IPS-18a (cell line): ENCODE data around the gene KRT84.
"Not testable (repeated sequence)": the region's sequence is repeated elsewhere in the genome, so short reads cannot be mapped to it uniquely, and the experiment has no call there.

Experiments used
- H3K27ac ChIP-seq: one replicate; pipeline ENCODE4 v1.5.1; 2013; ENCODE audit warnings: low read length
- H3K27me3 ChIP-seq: one replicate; pipeline ENCODE4 v1.6.1; 2013; ENCODE audit warnings: mild to moderate bottlenecking, low read length; ENCODE audit not compliant: control insufficient read depth, insufficient read depth
- H3K36me3 ChIP-seq: one replicate; pipeline ENCODE4 v1.6.1; 2013; ENCODE audit warnings: low read depth, low read length; ENCODE audit not compliant: control insufficient read depth
- H3K4me1 ChIP-seq: one replicate; pipeline ENCODE4 v1.6.1; 2013; ENCODE audit warnings: low read depth, low read length; ENCODE audit not compliant: control insufficient read depth
- H3K4me3 ChIP-seq: one replicate; pipeline ENCODE4 v1.5.1; 2013; ENCODE audit warnings: low read length
- H3K9ac ChIP-seq: one replicate; pipeline ENCODE4 v1.6.1; 2013; ENCODE audit warnings: mild to moderate bottlenecking, low read length, moderate library complexity
- H3K9me3 ChIP-seq: one replicate; pipeline ENCODE4 v1.6.1; 2013; ENCODE audit warnings: low read depth, low read length; ENCODE audit not compliant: control insufficient read depth

The KRT84 gene

DNA sequence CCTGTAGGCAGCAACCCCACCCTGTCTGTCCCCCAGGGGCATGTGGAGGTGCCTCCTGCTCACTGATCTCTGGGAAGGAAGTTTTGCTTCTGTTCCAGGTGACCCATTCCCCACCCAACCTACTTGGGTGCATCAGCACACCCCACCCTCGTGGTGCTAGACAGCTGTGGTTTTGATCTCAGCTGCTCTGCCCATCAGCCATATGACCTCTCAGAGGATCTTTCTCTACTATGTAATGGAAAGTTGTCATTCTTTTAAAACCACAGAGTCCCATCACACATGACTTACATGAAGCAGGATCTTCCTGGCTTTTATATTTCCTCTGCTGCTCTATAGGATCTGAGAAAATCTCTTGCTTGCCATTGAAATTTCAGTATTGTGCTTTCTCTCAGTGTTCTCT, 34.2 kb upstream of the KRT84 start:
- Histone ChIP-seq H3K27ac (no peak overlapping the region), H3K9ac (no peak overlapping the region), H3K27me3 (no peaks in the 10 kb centered on the region)

DNA sequence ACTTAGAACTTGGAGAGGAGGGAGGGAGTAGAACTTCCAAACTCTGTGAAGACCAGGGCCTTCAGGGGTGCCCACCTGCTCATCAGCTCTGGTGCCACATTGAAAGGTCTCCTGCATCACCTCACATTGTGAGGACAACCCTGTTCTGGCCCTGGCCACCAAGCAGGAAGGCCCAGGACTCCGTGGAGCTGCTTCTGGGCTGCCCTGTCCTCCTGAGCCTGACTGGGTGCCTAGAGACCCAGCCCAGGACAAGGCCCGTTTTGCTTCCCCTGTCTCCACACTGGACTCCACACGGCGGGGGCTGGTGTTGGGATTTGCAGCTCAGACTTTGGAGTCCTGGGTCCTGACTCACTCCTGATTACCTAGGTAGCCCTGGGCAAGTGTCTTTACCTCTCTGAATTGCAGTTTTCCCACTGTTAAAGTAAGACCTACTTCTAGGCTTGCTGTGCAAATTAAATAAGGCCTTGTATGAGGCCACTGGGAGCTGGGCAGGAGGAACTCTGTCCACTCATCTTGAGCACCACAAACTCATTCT, 33.2 kb upstream of the KRT84 start:
- H3K9ac ChIP-seq = no peak overlapping the region
- no peaks in the 10 kb centered on the region for H3K27me3 ChIP-seq
- no peaks in the 10 kb centered on the region for H3K9me3 ChIP-seq
- H3K36me3 ChIP-seq = no peaks in the 10 kb centered on the region
- no peaks in the 10 kb centered on the region for H3K4me1 ChIP-seq
- H3K27ac ChIP-seq = no peak overlapping the region
- no peak overlapping the region for H3K4me3 ChIP-seq

More for the DNA sequence above, 34.2 kb upstream of the KRT84 start:
- no peaks in the 10 kb centered on the region for H3K4me1 ChIP-seq
- H3K9me3 ChIP-seq = no peaks in the 10 kb centered on the region
- H3K4me3 ChIP-seq = no peak overlapping the region
- H3K36me3 ChIP-seq = no peaks in the 10 kb centered on the region

DNA sequence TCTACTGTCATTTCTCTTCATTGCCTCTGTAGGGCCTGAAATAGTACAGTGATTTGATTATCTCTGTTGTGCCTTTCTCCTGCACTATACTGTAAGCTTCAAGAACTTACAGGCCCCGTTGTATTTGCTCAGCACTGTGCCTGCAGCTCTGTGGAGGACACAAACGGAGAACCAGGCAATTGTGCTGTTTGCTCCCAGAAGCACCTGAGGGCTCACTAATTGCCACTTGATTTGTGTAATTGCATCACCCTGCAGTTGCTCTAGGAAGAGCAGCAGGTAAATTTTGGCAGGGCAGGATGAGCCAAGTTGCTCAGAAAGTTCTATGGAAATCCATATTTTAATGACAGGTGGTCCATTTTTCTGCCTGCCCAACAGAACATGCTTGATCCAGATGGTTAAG, 32.3 kb upstream of the KRT84 start:
- no peaks in the 10 kb centered on the region for H3K9me3 ChIP-seq
- no peak overlapping the region for H3K4me3 ChIP-seq
- no peaks in the 10 kb centered on the region for H3K4me1 ChIP-seq
- H3K27me3 ChIP-seq = no peaks in the 10 kb centered on the region
- no peak overlapping the region for H3K27ac ChIP-seq
- H3K36me3 ChIP-seq = no peaks in the 10 kb centered on the region
- H3K9ac ChIP-seq = no peak overlapping the region

DNA sequence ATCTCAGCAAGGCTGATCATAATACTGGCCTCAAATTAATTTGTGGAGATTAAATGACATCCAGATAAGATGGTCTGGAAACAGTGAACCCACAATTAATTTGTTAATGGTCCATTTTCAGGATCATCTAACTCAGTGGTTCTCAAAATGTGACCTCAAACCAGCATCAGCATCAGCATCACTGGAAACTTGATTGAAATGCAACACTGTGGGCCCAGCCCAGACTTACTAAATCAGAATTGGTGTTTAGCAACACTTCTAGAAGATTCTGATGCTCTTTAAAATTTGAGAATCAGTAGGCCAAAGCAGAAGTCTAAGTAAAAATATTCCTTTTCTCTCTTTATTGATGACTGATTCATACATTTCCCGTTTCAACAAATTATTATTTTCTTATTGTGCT, 31.3 kb upstream of the KRT84 start:
- no peak overlapping the region for H3K9ac ChIP-seq
- H3K4me1 ChIP-seq = no peaks in the 10 kb centered on the region
- no peaks in the 10 kb centered on the region for H3K36me3 ChIP-seq
- no peak overlapping the region for H3K27ac ChIP-seq
- no peaks in the 10 kb centered on the region for H3K9me3 ChIP-seq
- H3K27me3 ChIP-seq = no peaks in the 10 kb centered on the region
- no peak overlapping the region for H3K4me3 ChIP-seq

DNA sequence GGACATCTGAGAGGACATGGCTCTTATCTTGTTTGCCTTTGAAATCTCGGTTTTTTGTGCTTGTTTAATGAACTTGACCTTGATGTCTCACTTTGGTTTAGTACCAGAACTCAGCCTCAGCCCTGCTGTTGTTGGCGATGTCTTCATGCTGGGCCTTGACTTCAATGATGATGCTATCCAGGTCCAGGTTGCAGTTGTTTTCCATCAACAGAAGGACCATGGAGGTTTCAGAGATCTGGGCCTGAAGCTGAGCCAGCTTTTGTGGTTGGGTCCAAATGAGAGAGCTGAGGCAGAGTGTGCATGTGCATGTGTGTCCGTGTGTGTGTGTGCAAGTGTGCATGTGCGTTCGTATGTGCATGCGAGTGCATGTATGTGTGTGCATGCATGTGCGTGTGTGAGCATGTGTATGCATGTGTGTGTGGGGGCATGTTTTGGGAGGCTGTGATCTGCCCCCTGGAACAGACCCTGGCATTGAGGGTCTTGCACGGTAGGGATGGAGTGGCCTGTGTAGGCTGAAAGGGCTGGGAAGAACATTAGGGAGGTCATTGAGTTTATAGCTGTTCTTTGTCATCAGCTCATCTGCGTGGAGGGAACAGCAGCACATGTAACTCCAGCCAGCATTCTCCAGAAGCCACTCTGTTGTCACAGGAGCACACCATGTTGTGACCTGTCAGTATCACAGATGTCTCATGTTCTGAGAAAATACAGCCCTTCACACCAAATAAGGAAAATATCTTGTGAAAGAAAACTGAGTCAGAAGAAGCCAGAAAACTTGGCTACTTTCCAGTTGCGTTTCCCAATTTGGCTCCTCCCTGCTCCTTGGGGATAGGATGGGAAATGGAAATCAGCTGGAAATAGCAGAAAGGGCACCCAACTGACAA, 30.7 kb upstream of the KRT84 start:
- Histone ChIP-seq H3K9ac (no peak overlapping the region), H3K36me3 (no peaks in the 10 kb centered on the region), H3K9me3 (no peaks in the 10 kb centered on the region), H3K4me3 (no peak overlapping the region), H3K4me1 (no peaks in the 10 kb centered on the region), H3K27me3 (no peaks in the 10 kb centered on the region), H3K27ac (no peak overlapping the region)

DNA sequence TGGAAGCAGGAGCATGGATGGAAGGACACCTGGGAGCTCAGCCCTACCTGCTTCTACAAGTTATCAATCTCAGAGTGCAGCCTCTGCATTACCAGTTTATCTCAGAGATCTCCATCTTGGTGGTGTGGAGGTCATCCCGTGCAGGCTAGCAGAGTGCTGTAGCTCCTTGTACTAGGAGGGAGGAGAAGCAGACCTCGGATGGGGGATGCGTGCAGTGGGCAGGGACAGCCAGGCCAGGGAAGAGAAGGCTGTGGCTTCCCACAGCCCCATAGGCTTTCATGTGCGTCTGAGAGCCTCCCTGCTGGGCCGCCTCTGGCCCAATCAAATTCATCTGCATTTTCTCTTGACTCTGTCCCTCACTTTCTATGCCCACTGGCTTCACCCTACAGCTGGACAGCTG, 29.5 kb upstream of the KRT84 start:
- H3K9me3 ChIP-seq = no peaks in the 10 kb centered on the region
- H3K27ac ChIP-seq = no peak overlapping the region
- H3K36me3 ChIP-seq = no peaks in the 10 kb centered on the region
- no peaks in the 10 kb centered on the region for H3K4me1 ChIP-seq
- no peak overlapping the region for H3K9ac ChIP-seq
- no peak overlapping the region for H3K4me3 ChIP-seq
- H3K27me3 ChIP-seq = no peaks in the 10 kb centered on the region

DNA sequence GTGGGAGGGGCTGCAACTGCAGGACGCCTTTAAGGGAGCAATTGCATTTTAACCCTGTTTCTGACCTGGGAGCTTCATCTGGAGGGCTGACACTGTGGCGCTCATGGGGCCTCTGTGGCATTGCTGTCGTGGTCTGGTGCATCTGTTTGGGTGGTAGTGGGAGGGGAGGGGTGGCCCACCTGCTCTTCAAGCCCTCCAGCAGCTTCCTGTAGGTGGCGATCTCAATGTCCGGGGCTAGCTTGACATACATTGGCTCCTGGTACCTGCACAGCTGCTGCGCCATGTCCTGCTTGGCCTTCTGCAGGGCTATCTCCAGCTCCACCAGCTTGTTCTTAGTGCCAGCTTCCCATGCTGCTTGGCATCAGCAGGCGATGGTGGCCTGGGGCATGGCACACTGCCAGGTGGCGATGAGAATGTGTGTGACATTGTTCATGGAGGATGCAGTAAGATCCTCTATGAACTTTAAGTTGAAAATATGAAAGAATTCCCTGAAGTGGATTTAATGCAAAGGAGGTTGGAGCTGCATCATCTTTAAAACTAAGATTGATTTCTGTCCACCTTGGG, 28.4 kb upstream of the KRT84 start:
- H3K9me3 ChIP-seq = no peaks in the 10 kb centered on the region
- H3K4me1 ChIP-seq = no peaks in the 10 kb centered on the region
- no peak overlapping the region for H3K4me3 ChIP-seq
- no peaks in the 10 kb centered on the region for H3K27me3 ChIP-seq
- no peak overlapping the region for H3K27ac ChIP-seq
- no peaks in the 10 kb centered on the region for H3K36me3 ChIP-seq
- H3K9ac ChIP-seq = no peak overlapping the region

DNA sequence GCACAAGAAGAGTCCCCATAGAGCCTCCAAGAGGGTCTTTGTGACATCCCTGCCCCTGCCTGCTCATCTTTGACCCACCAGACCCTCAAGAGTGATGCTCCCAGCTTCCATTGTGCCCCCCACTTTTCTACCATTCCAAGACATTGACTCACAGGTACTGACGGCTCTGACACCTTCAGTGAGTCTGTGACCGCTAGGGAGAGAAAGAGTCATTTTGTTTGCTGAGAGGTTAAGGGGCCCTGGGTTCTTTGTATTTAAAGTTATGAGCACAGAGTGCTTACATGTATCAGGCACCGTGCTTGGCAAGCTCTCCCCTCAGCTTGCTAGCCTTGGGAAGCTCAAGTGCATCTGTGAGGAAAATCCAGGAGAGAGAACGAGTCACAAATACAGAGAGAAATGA, 27.8 kb upstream of the KRT84 start:
- no peak overlapping the region for H3K9ac ChIP-seq
- H3K27ac ChIP-seq = no peak overlapping the region
- H3K4me1 ChIP-seq = no peaks in the 10 kb centered on the region
- no peaks in the 10 kb centered on the region for H3K36me3 ChIP-seq
- no peaks in the 10 kb centered on the region for H3K27me3 ChIP-seq
- no peak overlapping the region for H3K4me3 ChIP-seq
- no peaks in the 10 kb centered on the region for H3K9me3 ChIP-seq

DNA sequence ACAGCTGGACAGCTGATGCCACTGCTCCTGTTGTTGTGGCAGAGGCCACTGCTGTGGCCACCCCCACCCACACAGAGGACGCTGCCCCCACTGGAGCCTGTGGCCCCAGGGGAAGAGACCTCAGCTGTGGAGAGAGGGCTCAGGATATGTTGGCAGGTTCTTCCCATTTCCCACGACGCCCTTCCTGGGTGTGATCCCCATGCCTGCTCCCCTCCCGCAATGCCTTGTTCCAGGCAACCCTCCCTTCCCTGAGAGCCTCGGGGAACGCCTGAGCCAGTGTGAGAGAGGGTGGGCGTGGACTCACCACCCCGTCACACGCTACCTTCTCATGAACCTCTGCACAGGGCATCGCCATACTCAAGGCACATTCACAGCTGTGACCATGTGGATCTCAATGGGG, 26.4 kb upstream of the KRT84 start:
- no peak overlapping the region for H3K27ac ChIP-seq
- H3K27me3 ChIP-seq = no peaks in the 10 kb centered on the region
- no peak overlapping the region for H3K4me3 ChIP-seq
- H3K9me3 ChIP-seq = no peaks in the 10 kb centered on the region
- H3K9ac ChIP-seq = no peak overlapping the region
- H3K4me1 ChIP-seq = no peaks in the 10 kb centered on the region
- no peaks in the 10 kb centered on the region for H3K36me3 ChIP-seq

DNA sequence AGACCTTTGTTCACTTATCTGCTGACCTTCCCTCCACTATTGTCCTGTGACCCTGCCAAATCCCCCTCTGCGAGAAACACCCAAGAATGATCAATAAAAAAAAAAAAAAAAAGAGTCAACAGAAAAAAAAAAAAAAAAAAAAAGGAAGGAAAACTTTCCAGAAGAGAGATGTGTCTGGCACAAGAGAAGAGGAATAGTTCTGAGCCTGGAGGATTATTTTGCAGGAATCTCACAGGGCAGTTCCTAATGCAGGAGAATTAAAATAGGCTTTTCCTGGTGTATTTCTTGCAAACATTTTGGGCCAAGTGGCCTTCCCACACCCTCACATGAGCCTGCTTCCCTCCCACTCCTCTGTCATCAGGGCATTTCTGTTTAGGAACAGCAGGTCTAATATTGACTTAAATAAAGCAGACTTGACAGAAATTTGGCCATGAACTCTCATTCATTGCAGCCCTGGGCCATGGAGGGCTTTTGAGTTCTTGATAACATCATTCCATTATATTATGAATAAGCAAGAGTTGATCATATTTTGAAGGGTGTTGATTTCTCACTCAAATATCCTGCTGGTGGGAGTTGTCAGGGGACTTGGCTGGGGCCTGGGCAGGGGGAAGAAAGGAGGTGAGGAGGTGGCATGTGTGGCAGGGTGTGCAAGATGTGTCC, 25.3 kb upstream of the KRT84 start:
- not testable (repeated sequence) for H3K36me3 ChIP-seq, H3K4me3 ChIP-seq, H3K27me3 ChIP-seq, H3K9ac ChIP-seq, H3K27ac ChIP-seq, H3K9me3 ChIP-seq, H3K4me1 ChIP-seq

DNA sequence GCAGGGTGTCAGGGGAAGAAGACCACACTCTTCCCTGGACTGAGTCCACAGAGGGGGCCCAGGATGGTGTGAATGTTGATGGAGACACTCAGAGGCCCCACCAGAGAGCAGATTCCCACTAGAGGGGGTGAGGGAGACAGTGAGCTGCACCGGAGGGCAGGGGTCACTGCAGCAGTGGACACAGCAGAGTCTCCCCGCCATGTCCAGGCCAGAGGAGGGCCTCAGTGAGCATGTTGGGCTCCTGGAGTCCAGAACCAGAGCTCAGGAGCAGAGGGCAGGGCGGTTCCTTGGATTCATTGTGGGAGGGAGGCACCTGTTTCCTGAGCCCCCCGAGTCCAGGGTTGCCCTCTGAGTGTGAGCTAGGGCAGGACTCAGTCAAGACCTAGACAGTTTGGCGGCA, 22.5 kb upstream of the KRT84 start:
- Histone ChIP-seq H3K9ac (no peak overlapping the region), H3K9me3 (no peaks in the 10 kb centered on the region), H3K27me3 (no peaks in the 10 kb centered on the region), H3K4me3 (no peak overlapping the region), H3K27ac (no peak overlapping the region), H3K36me3 (no peaks in the 10 kb centered on the region), H3K4me1 (no peaks in the 10 kb centered on the region)
